ENCODE data around the gene ERGIC3.

GRCh38 chr20:35603695-35604448, 62.0 kb downstream of the ERGIC3 start:
- no peak for TF ChIP-seq CTCF (IDR thresholded peaks at IDR 0.05)
- TF ChIP-seq POLR2A (IDR thresholded peaks at IDR 0.05), result no peak
- no peak for TF ChIP-seq EP300 (IDR thresholded peaks at IDR 0.05)

Measured in gastroesophageal sphincter (tissue), 3 donors.